HL-60 (cell line): ENCODE measurements around the gene MBLAC1.

Experiments
- POLR2AphosphoS5 ChIP-seq: IDR thresholded peaks from 2 replicates; pipeline ENCODE4 v1.6.1; 2012; ENCODE audit warnings: low read depth
- REST ChIP-seq: IDR thresholded peaks from 2 replicates; pipeline ENCODE4 v1.6.1; 2012; ENCODE audit warnings: low read depth; ENCODE audit not compliant: insufficient replicate concordance
- SPI1 ChIP-seq: IDR thresholded peaks from 2 replicates; pipeline ENCODE4 v1.6.1; 2012; ENCODE audit warnings: low read depth, mild to moderate bottlenecking, borderline replicate concordance
- TF ChIP-seq, protein P1 (sequence below): IDR thresholded peaks from one replicate; pipeline ENCODE4 v1.5.1; 2011; ENCODE audit warnings: low read length, control low read depth, inconsistent platforms; ENCODE audit not compliant: insufficient read depth

- TF ChIP-seq, protein P1, sequence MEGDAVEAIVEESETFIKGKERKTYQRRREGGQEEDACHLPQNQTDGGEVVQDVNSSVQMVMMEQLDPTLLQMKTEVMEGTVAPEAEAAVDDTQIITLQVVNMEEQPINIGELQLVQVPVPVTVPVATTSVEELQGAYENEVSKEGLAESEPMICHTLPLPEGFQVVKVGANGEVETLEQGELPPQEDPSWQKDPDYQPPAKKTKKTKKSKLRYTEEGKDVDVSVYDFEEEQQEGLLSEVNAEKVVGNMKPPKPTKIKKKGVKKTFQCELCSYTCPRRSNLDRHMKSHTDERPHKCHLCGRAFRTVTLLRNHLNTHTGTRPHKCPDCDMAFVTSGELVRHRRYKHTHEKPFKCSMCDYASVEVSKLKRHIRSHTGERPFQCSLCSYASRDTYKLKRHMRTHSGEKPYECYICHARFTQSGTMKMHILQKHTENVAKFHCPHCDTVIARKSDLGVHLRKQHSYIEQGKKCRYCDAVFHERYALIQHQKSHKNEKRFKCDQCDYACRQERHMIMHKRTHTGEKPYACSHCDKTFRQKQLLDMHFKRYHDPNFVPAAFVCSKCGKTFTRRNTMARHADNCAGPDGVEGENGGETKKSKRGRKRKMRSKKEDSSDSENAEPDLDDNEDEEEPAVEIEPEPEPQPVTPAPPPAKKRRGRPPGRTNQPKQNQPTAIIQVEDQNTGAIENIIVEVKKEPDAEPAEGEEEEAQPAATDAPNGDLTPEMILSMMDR: no peak
- TF ChIP-seq REST: no peak
- TF ChIP-seq SPI1: no peak
- no peak for TF ChIP-seq POLR2AphosphoS5
Measured at GRCh38 chr7:100115026-100115425, 11.7 kb upstream of the MBLAC1 start.
